Activated naive CD4-positive, alpha-beta T cell treated with anti-CD3 and anti-CD28 coated beads, Interleukin-2, amount 50 U/mL, for 72 hours (primary cell): ENCODE measurements around the gene KCNMA1. TPM values are rescaled to one million over a fixed set of nuclear protein-coding genes. Genes with fewer than 3 reads are reported as not detected.

Source experiments
- ATAC-seq, 2 donors: fragments of 150-1000 bp; cut with Tn5 transposase; 2 replicates each; pipeline ENCODE4 v1.10.0; 2021; ENCODE audit warnings: mild to moderate bottlenecking in 2 of 2, moderate library complexity in 2 of 2
- DNase-seq, 2 donors: peaks; one replicate each; pipeline ENCODE4 v3.0.0; 2021 to 2022; ENCODE audit warnings: low spot score in 2 of 2
- H3K27ac Mint-ChIP-seq, 2 donors: one replicate each; pipeline ENCODE4 v1.8.0; 2022; ENCODE audit warnings: mild to moderate bottlenecking in 2 of 2, mixed read lengths in 2 of 2
- H3K36me3 Mint-ChIP-seq, 2 donors: one replicate each; pipeline ENCODE4 v1.8.0; 2022; ENCODE audit warnings: mixed read lengths in 2 of 2
- H3K9me3 Mint-ChIP-seq, 2 donors: one replicate each; pipeline ENCODE4 v1.8.0; 2022; ENCODE audit warnings: mixed read lengths in 2 of 2
- total RNA-seq, 2 donors: library from RNA; stranded (reverse); gene quantifications; one replicate each; pipeline ENCODE4 v1.2.3, GENCODE V29; 2022

KCNMA1 gene
- total RNA-seq, 2 donors from 2014 or later: not detected

- Mint-ChIP-seq H3K27ac (no peak overlapping the region), H3K36me3 (no peaks in the 10 kb centered on the region), H3K9me3 (no peaks in the 10 kb centered on the region)
- no peak for ATAC-seq
- no peak for DNase-seq
Measured at GRCh38 chr10:77106676-77107075, 530.9 kb downstream of the KCNMA1 start.

- DNase-seq: no peak
- Mint-ChIP-seq H3K36me3 (no peaks in the 10 kb centered on the region), H3K9me3 (no peaks in the 10 kb centered on the region), H3K27ac (peak overlapping the region in 1 of 2 donors; percentile 56)
- no peak for ATAC-seq
Measured at GRCh38 chr10:77105761-77106221, 531.8 kb downstream of the KCNMA1 start.

- Mint-ChIP-seq H3K9me3 (no peaks in the 10 kb centered on the region), H3K27ac (no peak overlapping the region), H3K36me3 (no peaks in the 10 kb centered on the region)
- ATAC-seq (peak; percentile 13 to 26), DNase-seq (no peak)
Measured at GRCh38 chr10:77104459-77104980, 533.1 kb downstream of the KCNMA1 start.

- ATAC-seq: no peak
- no peak for DNase-seq
- no peak overlapping the region for H3K27ac Mint-ChIP-seq
- H3K36me3 Mint-ChIP-seq: no peaks in the 10 kb centered on the region
- no peaks in the 10 kb centered on the region for H3K9me3 Mint-ChIP-seq
Measured at GRCh38 chr10:77103213-77103612, 534.4 kb downstream of the KCNMA1 start.

- H3K36me3 Mint-ChIP-seq: no peaks in the 10 kb centered on the region
- ATAC-seq (no peak), DNase-seq (no peak)
- no peaks in the 10 kb centered on the region for H3K9me3 Mint-ChIP-seq
- H3K27ac Mint-ChIP-seq: no peak overlapping the region
Measured at GRCh38 chr10:77101341-77101740, 536.3 kb downstream of the KCNMA1 start.

- Mint-ChIP-seq H3K36me3 (no peaks in the 10 kb centered on the region), H3K27ac (no peak overlapping the region), H3K9me3 (no peaks in the 10 kb centered on the region)
- no peak for ATAC-seq
- DNase-seq: no peak
Measured at GRCh38 chr10:77099136-77099535, 538.5 kb downstream of the KCNMA1 start.

- no peak for ATAC-seq
- no peak for DNase-seq
- no peaks in the 10 kb centered on the region for H3K9me3 Mint-ChIP-seq
- H3K36me3 Mint-ChIP-seq: no peaks in the 10 kb centered on the region
- H3K27ac Mint-ChIP-seq: no peak overlapping the region
Measured at GRCh38 chr10:77097625-77098024, 540.0 kb downstream of the KCNMA1 start.

GRCh38 chr10:77093126-77093525 is 544.5 kb downstream of the KCNMA1 start:
- no peak for ATAC-seq
- H3K36me3 Mint-ChIP-seq: no peaks in the 10 kb centered on the region
- DNase-seq: no peak
- H3K27ac Mint-ChIP-seq: no peak overlapping the region
- no peaks in the 10 kb centered on the region for H3K9me3 Mint-ChIP-seq

- no peak for DNase-seq
- H3K9me3 Mint-ChIP-seq: no peaks in the 10 kb centered on the region
- H3K36me3 Mint-ChIP-seq: no peaks in the 10 kb centered on the region
- no peak for ATAC-seq
- no peak overlapping the region for H3K27ac Mint-ChIP-seq
Measured at GRCh38 chr10:77091597-77092165, 545.9 kb downstream of the KCNMA1 start.

GRCh38 chr10:77090381-77091356 is 546.9 kb downstream of the KCNMA1 start:
- no peak for DNase-seq
- H3K9me3 Mint-ChIP-seq: no peaks in the 10 kb centered on the region
- no peak overlapping the region for H3K27ac Mint-ChIP-seq
- ATAC-seq: no peak
- no peaks in the 10 kb centered on the region for H3K36me3 Mint-ChIP-seq

GRCh38 chr10:77087366-77087765 is 550.2 kb downstream of the KCNMA1 start:
- no peak for ATAC-seq
- Mint-ChIP-seq H3K36me3 (no peaks in the 10 kb centered on the region), H3K27ac (no peak overlapping the region), H3K9me3 (peaks cover 0 to 3% of the 10 kb centered on the region in 2 donors)
- no peak for DNase-seq

- Mint-ChIP-seq H3K9me3 (peaks cover 0 to 3% of the 10 kb centered on the region in 2 donors), H3K27ac (no peak overlapping the region), H3K36me3 (no peaks in the 10 kb centered on the region)
- DNase-seq (no peak), ATAC-seq (no peak)
Measured at GRCh38 chr10:77086081-77086480, 551.5 kb downstream of the KCNMA1 start.

- DNase-seq (no peak), ATAC-seq (no peak)
- Mint-ChIP-seq H3K27ac (no peak overlapping the region), H3K9me3 (peaks cover 0 to 3% of the 10 kb centered on the region in 2 donors), H3K36me3 (no peaks in the 10 kb centered on the region)
Measured at GRCh38 chr10:77085344-77085743, 552.3 kb downstream of the KCNMA1 start.

GRCh38 chr10:77084431-77085144 is 553.0 kb downstream of the KCNMA1 start:
- Mint-ChIP-seq H3K9me3 (peaks cover 0 to 3% of the 10 kb centered on the region in 2 donors), H3K36me3 (no peaks in the 10 kb centered on the region)
- no peak for ATAC-seq

GRCh38 chr10:77082601-77083252 is 554.9 kb downstream of the KCNMA1 start:
- H3K9me3 Mint-ChIP-seq: peaks cover 0 to 3% of the 10 kb centered on the region in 2 donors
- H3K27ac Mint-ChIP-seq: no peak overlapping the region
- no peaks in the 10 kb centered on the region for H3K36me3 Mint-ChIP-seq
- DNase-seq: no peak
- no peak for ATAC-seq

More at GRCh38 chr10:77084431-77085144, 553.0 kb downstream of the KCNMA1 start:
- no peak for DNase-seq
- no peak overlapping the region for H3K27ac Mint-ChIP-seq

- DNase-seq: no peak
- H3K36me3 Mint-ChIP-seq: no peaks in the 10 kb centered on the region
- peaks cover 0 to 3% of the 10 kb centered on the region in 2 donors for H3K9me3 Mint-ChIP-seq
- H3K27ac Mint-ChIP-seq: no peak overlapping the region
- no peak for ATAC-seq
Measured at GRCh38 chr10:77081481-77081891, 556.1 kb downstream of the KCNMA1 start.
